ENCODE measurements around the gene SMYD4.
A peak's percentile ranks its signal among the peaks of the same experiment; 100 is the strongest.
"Not testable (repeated sequence)": the region's sequence is repeated elsewhere in the genome, so short reads cannot be mapped to it uniquely, and the experiment has no call there.

SMYD4 gene

GRCh38 chr17:1829216-1829591 lies 498 bp downstream of the SMYD4 start:
- peak in 1 of 2 donors; percentile 33 for DNase-seq

- no peak for DNase-seq
Observed at GRCh38 chr17:1820528-1821252, 9.0 kb downstream of the SMYD4 start.

- no peak for DNase-seq
Observed at GRCh38 chr17:1813088-1813487, 16.6 kb downstream of the SMYD4 start.

- DNase-seq = no peak
Observed at GRCh38 chr17:1810450-1811103, 19.1 kb downstream of the SMYD4 start.

- DNase-seq = not testable (repeated sequence)
Observed at GRCh38 chr17:1809815-1810214, 19.9 kb downstream of the SMYD4 start.

GRCh38 chr17:1808644-1809043 lies 21.1 kb downstream of the SMYD4 start:
- no peak for DNase-seq

GRCh38 chr17:1807890-1808289 lies 21.8 kb downstream of the SMYD4 start:
- no peak for DNase-seq

- DNase-seq = no peak
Observed at GRCh38 chr17:1803280-1803679, 26.4 kb downstream of the SMYD4 start.

- DNase-seq = no peak
Observed at GRCh38 chr17:1802429-1802828, 27.3 kb downstream of the SMYD4 start.

- DNase-seq = no peak
Observed at GRCh38 chr17:1800712-1801111, 29.0 kb downstream of the SMYD4 start.

GRCh38 chr17:1800240-1800639 lies 29.5 kb downstream of the SMYD4 start:
- no peak for DNase-seq

GRCh38 chr17:1797846-1798245 lies 31.9 kb downstream of the SMYD4 start:
- DNase-seq = not testable (repeated sequence)

GRCh38 chr17:1797323-1797722 lies 32.4 kb downstream of the SMYD4 start:
- DNase-seq = no peak

- no peak for DNase-seq
Observed at GRCh38 chr17:1796800-1797199, 32.9 kb downstream of the SMYD4 start.

- no peak for DNase-seq
Observed at GRCh38 chr17:1793447-1793806, 36.3 kb downstream of the SMYD4 start.

GRCh38 chr17:1792495-1793446 lies 36.9 kb downstream of the SMYD4 start:
- DNase-seq = no peak

- DNase-seq = no peak
Observed at GRCh38 chr17:1789936-1790335, 39.8 kb downstream of the SMYD4 start.

- DNase-seq = no peak
Observed at GRCh38 chr17:1787301-1787902, 42.3 kb downstream of the SMYD4 start.

GRCh38 chr17:1786708-1787107 lies 43.0 kb downstream of the SMYD4 start:
- no peak for DNase-seq

- no peak for DNase-seq
Observed at GRCh38 chr17:1785930-1786329, 43.8 kb downstream of the SMYD4 start.

- peak in 1 of 2 donors; percentile 37 for DNase-seq
Observed at GRCh38 chr17:1783834-1784611, 45.7 kb downstream of the SMYD4 start.

- DNase-seq = no peak
Observed at GRCh38 chr17:1783271-1783670, 46.4 kb downstream of the SMYD4 start.

Measured in hippocampal formation (tissue), 2 donors.